ENCODE measurements around the gene SEC14L5.

The SEC14L5 gene

GRCh38 chr16:4942481-4942880, 15.6 kb upstream of the SEC14L5 start:
- H3K9me3 ChIP-seq, result no peaks in the 10 kb centered on the region
- peaks cover 29 to 31% of the 10 kb centered on the region in 2 experiments for H3K4me1 ChIP-seq (ENCODE audit: control insufficient read depth in 1 of 2, insufficient read depth in 1 of 2, low read depth in 1 of 2, low read length in 1 of 2)
- TF ChIP-seq CTCF (IDR thresholded peaks at IDR 0.05), result no peak
- no peaks in the 10 kb centered on the region for H3K36me3 ChIP-seq
- no peak overlapping the region for H3K4me3 ChIP-seq (ENCODE audit: low read depth in 1 of 2, low read length in 1 of 2)
- H3K27ac ChIP-seq, result no peak overlapping the region
- H3K27me3 ChIP-seq, result peaks cover 60% of the 10 kb centered on the region

- Histone ChIP-seq H3K9me3 (no peaks in the 10 kb centered on the region), H3K4me3 (ENCODE audit: low read depth in 1 of 2, low read length in 1 of 2) (no peak overlapping the region), H3K27me3 (peaks cover 40% of the 10 kb centered on the region), H3K27ac (no peak overlapping the region), H3K4me1 (ENCODE audit: control insufficient read depth in 1 of 2, insufficient read depth in 1 of 2, low read depth in 1 of 2, low read length in 1 of 2) (peaks cover 49 to 51% of the 10 kb centered on the region in 2 experiments), H3K36me3 (no peaks in the 10 kb centered on the region)
- no peak for TF ChIP-seq CTCF (IDR thresholded peaks at IDR 0.05)
Measured at GRCh38 chr16:4944333-4945281, 13.5 kb upstream of the SEC14L5 start.

- Histone ChIP-seq H3K27me3 (peaks cover 28% of the 10 kb centered on the region), H3K27ac (no peak overlapping the region), H3K36me3 (no peaks in the 10 kb centered on the region), H3K4me3 (ENCODE audit: low read depth in 1 of 2, low read length in 1 of 2) (no peak overlapping the region), H3K4me1 (ENCODE audit: control insufficient read depth in 1 of 2, insufficient read depth in 1 of 2, low read depth in 1 of 2, low read length in 1 of 2) (peaks cover 49 to 51% of the 10 kb centered on the region in 2 experiments), H3K9me3 (no peaks in the 10 kb centered on the region)
- TF ChIP-seq CTCF (IDR thresholded peaks at IDR 0.05), result no peak
Measured at GRCh38 chr16:4945560-4946502, 12.3 kb upstream of the SEC14L5 start.

GRCh38 chr16:4946917-4947316, 11.2 kb upstream of the SEC14L5 start:
- Histone ChIP-seq H3K36me3 (no peaks in the 10 kb centered on the region), H3K4me1 (ENCODE audit: control insufficient read depth in 1 of 2, insufficient read depth in 1 of 2, low read depth in 1 of 2, low read length in 1 of 2) (peaks cover 49 to 51% of the 10 kb centered on the region in 2 experiments), H3K27me3 (peaks cover 19% of the 10 kb centered on the region), H3K4me3 (ENCODE audit: low read depth in 1 of 2, low read length in 1 of 2) (no peak overlapping the region), H3K27ac (peak overlapping the region; percentile 90), H3K9me3 (no peaks in the 10 kb centered on the region)
- TF ChIP-seq CTCF (IDR thresholded peaks at IDR 0.05), result no peak

- H3K27me3 ChIP-seq, result peaks cover 10% of the 10 kb centered on the region
- peak overlapping the region; percentile 54 for H3K4me3 ChIP-seq (ENCODE audit: low read depth in 1 of 2, low read length in 1 of 2)
- H3K27ac ChIP-seq, result peak overlapping the region; percentile 90
- no peak for TF ChIP-seq CTCF (IDR thresholded peaks at IDR 0.05)
- H3K4me1 ChIP-seq (ENCODE audit: control insufficient read depth in 1 of 2, insufficient read depth in 1 of 2, low read depth in 1 of 2, low read length in 1 of 2), result peaks cover 49 to 51% of the 10 kb centered on the region in 2 experiments
- H3K36me3 ChIP-seq, result no peaks in the 10 kb centered on the region
- no peaks in the 10 kb centered on the region for H3K9me3 ChIP-seq
Measured at GRCh38 chr16:4947722-4948503, 10.2 kb upstream of the SEC14L5 start.

All from neutrophil (primary cell).